HG02759 (cell line): Measurements from ENCODE around the gene FTCD.
"Not testable (repeated sequence)": the region's sequence is repeated elsewhere in the genome, so short reads cannot be mapped to it uniquely, and the experiment has no call there.

Source experiments
- ATAC-seq: cut with Tn5 transposase; IDR thresholded peaks from one replicate; pipeline ENCODE4 v1.9.1; 2021; ENCODE audit warnings: mild to moderate bottlenecking, moderate library complexity; ENCODE audit not compliant: unreplicated experiment

Gene FTCD

DNA sequence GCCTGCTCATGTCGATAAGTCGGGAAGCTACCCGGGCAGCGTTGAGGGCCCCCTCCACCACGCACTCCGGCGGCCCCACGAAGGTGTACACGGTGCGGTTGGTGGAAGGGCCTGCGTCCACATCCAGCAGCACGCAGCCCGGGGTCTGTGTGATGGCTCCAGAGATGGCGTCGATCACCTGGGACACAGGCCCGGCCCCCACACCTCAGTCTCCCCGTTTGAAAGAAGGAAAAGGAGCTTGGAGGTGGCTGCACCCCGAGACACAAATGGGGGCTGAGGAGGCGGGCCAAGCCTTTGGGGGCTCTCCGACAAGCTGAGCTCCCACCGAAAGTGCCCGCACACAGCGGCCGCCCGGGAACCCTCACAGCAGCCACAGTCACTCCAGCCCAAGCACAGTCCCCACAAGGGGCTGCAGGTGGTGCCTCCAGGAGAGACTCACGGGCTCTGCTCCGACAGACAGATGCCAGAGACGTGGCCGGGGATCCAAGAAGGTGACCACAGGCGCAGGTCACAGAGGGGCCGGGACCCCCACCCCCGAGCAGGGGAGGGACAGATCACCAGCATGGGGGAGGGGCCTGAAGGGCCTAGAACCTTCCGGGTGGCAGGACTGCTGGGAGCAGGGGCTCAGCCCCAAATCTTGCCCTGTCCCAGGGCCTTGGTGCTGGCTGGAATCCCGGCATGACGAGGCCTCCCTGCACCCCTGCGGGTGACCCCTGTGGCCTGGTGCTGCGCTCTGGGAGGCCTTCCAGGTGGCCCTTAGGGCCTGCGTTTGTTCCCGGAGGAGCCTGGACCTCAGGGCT lies 1.0 kb downstream of the FTCD start:
- no peak for ATAC-seq

DNA sequence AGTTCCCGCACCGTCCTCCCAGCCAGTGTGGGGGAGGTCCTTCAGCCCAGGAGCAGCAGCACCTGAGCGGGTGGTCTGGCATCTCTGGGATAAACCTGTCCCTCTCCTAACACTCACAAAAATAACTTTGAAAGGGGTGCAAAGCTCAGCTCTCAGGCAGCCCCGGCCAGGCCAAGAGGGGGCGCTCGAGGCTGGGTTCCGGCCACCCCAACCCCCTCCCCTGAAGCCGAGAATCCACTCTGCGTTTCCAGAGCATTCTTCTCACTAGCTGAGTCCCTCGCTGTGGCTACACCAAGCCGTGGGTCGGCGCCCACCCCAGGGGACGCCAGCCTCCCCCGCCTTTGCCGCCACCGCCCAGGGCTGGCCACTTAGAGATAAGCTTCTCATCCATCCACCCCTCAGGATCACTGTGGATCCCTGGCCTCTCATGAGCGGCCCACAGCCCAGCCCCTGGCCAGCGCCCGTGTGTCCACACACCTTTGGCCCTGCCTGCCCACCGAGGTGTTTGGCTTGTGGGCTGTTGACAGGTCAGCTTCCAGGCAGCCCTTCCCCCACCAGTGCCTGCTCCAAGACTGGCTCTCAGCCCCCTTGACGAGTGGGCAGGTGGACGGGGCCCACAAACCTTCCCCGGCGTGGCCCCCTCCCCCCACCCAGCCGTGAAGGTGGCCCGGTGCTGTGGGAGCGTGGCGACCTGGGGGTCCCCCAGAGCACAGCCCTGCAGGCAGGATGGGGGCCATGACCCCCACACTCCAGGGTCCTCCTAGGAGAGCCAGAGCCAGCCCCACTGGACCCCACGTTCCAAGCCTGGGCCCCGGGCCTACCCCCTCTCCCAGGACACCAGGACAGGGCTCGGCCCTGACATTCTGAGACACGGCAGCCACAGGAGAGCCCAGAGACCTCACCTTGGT lies 1.9 kb downstream of the FTCD start:
- ATAC-seq: no peak

DNA sequence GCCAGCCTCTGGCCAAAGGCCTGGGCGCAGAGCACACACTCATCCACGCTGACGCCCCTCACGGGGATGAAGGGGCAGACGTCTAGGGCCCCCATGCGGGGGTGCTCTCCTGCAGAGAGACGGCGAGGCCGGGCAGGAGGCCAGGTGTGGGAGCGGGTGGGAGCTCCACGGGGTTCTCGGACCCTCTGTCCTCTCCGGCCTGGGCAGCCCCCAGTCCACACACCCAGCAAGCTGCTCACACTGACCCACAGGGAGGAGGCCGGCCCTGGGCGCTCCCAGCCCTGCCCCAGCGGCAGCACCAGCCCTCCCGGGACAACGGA lies 2.5 kb downstream of the FTCD start:
- ATAC-seq: no peak

DNA sequence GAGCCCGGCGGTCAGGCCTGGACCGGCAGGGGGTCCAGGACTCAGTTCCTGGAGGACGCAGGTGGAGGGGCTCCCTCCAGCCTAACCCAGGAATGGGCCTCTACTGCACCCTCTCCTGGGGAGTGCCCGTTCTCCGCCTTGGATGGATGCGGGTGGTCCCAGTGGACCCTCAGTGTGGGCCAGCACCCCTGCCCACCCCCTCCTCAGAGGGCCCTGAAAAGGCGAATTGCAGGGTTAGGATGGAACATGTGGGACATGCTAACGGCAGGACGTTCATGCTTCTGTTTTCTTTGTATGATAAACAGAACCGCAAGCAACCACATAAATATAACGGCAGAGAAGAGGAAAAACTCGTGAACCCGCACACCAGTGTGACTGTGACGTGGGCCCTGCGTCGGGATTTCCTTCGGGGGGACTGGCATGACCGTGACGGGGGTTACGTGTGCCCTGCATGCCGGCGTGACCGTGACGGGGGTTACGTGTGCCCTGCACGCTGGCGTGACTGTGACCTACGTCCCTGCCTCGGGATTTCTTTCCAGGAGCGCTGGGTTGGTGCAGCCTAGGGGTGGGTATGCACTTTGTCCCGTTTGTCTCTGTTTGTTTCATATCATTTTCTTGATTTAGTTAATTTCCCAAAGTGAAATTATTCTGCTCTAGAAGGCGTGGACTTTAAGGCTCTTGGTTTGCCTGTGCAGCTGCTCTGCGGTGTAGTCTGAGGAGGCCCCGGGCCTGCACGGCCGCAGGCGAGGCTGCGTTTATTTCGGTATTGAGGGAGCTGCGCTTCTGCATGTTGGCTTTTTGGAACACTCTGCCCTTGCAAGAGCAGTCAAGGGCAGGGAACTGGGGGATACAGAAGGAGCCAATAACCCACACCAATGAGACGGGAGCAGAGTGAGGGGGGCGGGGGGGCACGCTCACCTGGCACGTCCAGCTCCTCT lies 3.1 kb downstream of the FTCD start:
- ATAC-seq: no peak

DNA sequence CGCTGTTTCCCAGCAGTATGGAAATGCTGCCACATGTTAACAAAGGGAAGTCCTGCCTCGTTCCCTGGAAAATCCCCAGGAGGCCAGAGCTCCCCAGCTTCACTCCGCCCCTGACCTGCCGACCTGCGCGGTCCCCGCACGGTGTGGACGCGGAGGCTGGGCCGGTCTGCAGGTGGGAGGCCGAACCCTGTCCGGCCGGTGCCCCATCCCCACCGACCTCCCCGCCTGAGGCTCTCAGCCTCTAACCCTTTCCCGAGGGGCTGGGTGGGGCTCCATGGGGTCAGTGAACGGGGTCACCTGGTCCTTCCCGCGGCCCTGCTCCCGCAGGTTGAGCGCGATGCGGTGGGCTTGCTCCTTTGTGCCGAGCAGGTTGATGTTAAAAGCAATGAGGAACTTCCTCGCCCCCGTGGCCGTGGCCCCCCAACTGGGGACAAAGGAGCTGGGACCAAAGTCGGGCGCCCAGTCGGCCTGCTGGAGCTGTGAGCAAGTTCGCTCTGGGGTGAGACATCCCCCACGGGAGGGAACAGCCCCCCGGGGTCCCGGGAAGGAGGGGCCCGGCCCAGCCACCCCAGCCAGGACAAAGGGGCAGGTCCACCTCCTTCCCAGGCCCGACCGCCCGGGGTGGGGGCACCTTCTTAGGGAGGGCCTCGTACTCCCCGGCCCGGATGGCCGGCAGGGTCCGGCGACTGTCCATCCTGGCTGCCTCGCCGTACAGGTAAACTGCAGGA lies 4.0 kb downstream of the FTCD start:
- no peak for ATAC-seq

DNA sequence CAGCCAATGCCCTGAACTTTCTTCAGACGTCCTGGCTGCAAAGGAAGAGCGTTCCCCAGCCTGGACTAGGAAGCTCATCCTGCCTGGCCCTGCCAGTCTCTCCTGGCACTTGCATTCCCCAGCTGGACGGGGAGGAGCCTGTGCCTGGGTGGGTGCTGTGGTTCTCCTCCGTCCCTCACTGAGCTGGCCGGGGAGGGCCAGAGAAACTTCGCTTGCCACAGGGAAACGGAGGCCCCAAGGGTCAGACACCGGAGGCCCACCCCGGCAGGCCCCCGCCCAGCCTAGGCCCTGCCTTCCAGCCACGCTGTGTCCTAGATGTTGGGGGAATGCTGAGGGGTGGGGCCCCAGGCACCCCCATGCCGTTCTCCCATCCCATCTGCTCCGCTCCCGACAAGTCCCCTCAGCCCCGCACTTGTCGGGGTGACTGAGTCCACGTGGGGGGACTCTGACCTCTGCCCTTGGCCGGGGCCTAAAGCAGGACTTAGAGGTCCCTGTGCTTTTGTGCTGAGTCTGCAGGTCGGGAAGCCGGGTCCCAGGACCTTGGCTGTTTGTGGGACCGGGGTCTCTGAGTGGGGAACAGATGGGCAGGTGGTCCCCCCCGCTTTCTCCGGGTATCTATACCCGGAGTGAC lies 4.8 kb downstream of the FTCD start:
- no peak for ATAC-seq

DNA sequence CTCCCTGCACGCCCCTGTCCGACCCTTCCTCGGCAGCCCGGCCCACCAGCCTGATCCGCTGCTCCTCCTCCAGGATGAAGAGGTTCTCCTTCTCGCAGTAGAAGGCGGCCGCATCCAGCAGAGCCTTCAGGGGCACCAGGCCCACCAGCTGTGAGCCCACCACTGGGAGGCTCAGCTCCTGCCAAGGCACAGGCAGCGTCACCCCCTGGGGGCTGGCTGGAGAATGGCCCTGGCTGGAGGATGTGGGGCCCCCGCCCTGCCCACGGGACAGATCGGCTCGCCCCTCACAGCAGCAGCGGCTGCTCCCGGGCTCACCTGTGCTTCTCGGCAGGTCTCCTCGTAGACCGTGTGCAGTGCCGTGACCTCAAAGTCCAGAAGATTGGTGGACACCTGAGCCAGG lies 5.3 kb downstream of the FTCD start:
- ATAC-seq: no peak

DNA sequence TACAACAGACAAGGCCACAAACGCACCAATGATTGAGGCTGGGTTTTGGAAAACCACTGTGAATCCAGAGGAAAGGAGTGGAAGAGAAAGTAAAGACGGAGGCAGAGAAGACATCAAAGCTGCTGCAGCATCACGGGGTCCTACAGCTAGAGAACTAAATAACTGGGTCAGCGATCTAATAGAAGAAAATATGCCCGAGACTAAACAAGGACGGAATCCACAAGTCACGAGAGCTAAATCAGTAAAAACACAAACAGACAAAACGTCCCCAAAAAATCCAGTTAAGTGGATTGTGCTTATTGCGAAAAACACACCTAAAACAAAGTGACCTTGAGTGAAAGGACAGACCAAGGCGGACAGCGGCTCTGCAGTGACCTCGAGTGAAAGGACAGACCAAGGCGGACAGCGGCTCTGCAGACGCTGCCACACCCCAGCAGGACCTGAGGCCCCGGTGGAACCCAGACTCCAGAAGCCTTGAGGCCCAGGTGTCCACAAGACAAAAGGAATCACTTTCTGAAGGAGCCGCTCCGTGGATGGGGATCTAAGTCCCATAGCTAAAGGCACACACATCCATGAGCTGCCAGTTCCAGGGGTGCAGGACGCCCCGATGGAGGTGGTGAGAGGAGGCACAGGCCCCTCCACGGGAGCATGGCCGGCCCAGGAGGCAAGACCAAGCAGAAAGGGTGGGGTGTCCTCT lies 6.0 kb downstream of the FTCD start:
- no peak for ATAC-seq

DNA sequence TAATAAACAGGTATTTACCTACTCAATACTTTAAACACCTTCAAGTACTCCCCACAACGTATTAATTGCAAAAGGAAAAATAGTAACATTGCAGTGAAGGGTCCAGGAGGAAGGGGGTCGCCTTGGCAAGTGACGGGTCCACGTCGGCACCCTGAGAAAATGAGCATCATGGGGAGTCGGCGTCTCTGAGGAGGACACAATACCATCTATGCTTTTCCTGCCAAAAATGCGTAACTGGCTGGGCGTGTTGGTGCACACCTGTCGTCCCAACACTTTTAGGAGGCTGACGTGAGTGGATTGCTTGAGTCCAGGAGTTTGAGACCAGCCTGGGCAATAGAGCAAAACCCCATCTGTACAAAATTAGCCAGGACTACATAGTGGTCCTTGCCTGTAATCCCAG lies 7.3 kb downstream of the FTCD start:
- no peak for ATAC-seq

DNA sequence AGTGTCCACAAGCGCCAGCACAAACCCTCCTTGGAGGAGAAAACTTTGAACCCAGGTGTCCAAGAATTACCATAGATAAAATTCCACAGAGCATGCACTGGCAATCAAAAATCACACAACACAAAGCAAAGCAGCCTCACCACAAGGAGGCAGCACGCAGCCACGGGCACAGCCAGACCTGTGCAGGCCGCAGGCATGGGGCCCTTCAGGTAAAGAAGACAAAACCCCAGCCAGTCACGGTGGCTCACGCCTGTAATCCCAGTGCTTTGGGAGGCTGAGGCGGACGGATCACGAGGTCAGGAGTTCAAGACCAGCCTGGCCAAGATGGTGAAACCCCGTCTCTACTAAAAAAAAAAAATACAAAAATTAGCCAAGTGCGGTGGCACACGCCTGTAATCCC lies 8.0 kb downstream of the FTCD start:
- ATAC-seq: not testable (repeated sequence)

DNA sequence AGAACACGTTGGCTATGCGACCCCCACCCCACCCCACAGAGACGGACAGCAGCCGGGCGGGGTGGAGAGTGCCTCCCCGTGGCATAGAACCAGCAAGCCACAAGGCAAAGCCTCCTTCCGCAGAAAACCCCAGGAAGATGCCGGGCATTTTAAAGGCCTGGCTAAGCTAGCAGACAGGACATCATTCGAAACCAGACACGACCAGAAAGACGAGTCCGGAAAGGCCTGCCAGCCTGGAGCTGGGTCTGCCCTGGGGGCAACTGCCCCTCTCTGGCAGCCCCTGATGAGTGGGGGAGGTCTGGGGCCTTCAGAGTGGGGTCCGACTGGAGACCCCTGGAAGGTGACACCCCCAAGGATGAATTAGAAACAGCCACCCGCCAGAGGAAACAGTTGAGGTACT lies 8.5 kb downstream of the FTCD start:
- ATAC-seq: no peak

DNA sequence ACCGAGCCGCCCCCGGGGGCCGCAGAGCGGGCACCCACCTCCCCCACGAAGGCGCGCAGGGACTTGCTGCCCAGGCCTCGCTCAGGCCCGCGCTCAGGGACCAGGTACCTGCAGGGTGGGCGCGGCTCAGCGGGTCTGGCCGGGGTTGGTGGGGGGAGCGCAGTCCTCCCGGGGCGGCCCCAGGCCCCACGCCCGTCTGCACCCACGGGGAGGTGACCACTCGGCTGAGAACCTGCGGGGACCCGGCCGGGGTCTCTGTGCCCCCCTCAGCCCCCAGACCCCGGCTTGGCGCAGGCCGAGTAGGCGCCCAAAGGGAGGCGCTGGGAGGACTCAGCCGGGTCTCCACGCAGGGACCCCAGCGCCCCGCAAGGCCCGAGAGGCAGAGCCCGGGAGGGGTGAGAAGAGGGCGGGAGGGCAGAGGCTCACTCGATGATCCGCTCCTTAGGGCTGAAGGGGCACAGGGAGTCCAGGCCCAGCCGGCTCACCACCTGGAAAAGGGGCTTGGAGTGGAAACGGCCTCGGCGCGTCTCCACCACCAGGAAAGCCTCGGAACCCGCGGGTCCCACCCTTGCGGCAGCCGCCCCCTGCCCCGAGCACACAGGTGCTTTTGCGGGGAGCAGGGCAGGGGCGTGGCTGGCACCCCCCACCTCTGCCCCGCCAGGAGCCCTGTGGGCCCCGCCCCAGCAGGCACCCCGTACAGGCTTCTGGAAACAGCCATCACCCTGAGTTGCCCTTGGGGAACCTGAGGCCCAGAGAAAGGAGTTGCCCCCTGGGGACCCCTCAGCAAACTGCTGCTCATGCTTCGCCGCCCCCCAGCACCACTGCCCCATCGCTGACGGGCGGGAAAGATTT lies 9.3 kb downstream of the FTCD start:
- no peak for ATAC-seq

DNA sequence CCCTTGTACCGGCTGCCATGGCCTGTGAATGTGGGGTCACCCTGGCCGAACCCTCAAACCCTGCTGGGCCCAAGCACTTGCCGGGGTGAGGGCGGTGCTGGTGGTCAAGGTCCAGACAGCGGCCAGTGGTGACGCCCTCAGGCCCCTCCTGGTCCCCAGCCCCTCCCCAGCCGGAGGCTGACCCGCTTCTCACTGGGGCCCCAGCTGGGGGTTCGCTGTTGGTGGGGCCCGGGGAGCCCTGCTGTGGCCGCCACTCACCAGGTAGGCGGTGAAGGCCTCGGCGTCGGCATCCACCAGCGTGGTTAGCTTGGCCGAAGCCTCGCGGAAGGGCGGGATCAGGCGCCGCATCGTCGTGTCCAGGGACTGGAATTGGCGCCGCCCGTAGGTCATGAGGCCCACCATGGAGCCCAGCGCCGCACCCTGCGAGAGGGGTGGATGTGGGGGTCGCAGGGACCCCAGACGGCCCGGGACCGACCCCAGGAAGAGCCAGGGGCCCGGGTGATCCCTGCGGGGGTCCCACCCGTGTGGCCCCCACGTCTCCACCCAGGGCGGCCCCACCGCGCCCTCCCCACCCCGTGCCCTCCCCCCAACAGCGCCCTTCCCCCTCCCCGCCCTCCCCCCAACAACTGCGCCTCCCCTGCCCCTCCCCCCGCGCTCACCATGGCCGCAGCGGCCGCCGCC lies 10.1 kb downstream of the FTCD start:
- no peak for ATAC-seq

DNA sequence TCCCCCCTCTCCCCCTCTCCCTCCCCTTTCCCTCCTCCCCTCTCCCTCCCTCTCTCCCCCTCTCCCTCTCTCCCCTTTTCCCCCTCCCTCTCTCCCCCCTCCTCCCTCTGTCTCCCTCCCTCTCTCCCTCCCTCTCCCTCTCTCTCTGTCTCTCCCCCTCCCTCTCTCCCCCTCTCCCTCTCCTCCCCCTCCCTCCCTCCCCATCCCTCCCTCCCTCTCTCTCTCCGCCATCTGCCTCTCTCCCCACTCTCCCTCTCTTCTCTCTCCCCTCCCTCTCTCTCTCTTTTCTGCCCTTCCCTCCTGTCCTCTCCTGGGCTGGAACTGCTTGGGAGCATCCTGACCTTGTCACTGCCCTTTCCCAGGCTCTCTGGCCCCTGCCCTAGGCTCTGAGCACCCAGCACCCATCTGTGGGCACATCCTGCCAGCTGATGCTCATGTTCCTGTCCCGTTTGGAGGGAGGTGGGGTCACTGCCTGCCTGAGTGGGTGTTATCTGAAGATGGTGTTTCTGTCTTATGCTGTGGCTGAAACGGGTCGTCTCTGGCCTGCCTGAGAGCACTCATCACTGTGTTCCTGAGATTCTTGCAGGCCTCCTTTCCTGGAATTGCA lies 10.8 kb downstream of the FTCD start:
- no peak for ATAC-seq

DNA sequence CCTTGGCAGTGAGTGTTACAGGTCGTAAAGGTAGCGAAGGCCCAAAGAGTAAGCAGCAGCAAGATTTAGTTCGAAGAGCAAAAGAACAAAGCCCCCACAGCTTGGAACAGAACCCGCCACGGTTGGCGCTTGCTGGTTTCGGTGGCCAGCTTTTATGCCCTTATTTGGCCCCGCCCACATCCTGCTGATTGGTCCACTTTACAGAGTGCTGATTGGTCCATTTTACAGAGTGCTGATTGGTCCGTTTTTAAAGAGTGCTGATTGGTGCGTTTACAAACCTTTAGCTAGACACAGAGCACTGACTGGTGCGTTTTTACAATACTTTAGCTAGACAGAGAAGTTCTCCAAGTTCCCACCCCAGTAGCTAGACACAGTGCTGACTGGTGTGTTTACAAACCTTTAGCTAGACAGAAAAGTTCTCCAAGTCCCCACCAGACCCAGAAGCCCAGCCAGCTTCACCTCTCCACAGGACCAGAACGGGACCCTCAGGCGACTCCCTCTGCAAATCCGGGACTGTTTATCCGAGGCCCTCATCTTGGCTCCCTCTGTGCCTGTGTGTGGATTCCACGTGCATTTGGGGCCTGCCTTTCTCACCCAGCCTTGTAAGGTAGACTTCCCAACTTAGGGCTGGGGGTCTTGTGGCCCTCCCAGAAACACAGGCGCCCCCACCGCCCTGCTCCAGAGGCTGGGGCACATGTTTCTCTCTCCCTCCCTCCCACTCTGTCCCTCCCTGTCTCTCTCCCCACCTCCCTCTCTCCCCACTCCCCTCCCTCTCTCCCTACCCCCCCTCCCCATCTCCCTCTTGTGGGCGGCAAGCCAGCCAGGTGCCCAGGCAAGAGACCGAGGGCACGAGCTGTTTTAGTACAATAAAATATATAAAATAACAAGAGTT lies 12.6 kb downstream of the FTCD start:
- no peak for ATAC-seq

DNA sequence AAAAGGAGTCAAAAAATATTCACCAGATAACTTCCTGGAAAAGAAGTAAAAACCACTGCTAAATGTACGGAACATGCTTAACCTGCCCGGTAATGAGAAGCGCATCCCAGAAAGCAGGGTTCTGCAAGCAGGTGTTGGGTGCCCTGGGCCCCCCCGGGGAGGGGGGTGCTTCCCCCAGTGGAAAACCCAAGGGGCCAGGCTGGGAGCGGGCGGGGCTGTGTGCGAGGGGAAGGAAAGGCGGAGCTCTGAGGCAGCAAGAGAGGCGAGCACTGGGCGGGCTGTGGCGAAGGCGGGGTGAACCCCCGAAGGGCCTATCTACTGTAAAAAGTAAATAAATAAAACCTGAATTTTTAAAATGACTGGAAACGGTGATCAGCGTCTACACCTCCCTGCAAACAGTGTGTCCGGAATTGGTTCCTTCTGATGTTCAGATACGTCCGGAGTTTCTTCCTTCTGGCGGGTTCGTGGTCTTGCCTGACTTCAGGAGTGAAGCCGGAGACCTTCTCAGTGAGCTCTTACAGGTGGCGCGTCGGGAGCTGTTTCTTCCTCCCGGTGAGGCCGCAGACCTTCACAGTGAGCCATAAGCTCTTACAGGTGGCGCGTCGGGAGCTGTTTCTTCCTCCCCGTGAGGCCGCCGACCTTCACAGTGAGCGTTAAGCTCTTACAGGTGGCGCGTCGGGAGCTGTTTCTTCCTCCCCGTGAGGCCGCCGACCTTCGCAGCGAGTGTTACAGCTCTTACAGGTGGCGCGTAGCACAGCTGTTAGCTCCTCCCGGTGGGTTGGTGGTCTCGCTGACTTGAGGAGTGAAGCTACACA lies 13.4 kb downstream of the FTCD start:
- no peak for ATAC-seq
